ENCODE results near the gene IL9.
"Not testable (repeated sequence)": the region's sequence is repeated elsewhere in the genome, so short reads cannot be mapped to it uniquely, and the experiment has no call there.

The IL9 gene

DNA sequence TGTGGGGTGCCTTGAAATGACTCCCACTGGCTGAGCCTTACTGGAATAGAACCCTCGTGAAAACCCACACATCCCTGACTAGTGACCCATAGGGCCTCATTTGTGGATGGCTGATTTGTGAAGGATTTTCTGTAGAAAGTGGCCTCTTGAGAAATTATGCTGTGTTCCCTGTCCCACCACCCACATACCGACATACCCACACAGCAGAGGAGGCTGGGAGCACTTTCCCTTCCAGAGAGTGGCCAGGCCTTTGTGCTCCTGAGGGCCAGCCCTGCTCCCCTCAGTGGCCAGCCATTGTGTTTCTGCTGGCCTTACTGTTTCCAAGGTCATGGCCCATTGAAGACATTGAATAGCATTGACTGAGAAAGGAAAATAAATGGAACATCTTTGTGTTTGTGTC, 29.6 kb downstream of the IL9 start:
- no peak for DNase-seq

DNA sequence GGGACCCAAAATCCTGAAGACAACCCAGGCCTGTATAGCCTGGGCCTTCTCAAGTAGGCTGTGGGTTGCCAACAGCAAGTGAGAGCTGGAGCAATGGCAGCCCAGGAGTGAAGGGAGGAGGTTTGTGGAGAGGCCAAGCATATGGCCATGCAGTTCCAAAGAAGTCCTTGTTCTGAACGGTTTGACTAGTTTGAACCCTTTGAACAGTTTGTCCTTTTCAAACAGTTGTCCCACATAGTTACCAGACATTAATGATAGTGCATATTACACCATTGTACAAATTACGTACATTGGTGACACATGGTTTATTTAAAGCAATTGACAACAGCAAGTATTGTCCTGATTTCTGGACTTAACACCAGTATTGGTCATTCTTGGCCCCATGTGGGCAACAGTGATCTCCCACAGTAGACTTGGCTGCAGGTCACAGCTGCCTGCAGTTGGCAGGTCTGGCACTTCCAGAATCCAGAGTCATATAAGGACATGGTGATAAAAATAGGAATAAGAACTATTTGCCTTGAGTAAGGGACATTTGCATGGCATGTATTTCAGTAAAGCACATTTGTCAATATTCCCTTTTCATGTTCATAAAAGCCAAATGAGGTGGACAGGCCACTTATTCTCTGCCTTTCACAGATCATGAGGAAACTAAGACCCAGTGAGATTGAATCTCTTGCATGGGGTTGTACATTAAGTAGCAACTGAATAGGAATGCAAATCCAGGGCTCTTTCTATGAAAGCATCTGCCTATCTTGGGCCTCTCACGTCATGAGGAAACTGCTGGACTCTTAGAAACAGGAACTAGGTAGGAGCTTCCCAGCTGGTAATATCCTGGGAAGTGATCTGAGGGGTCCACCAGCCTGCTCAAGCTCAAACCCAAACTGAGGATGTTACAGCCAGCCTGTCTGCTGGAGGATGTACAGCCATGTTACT, 30.9 kb downstream of the IL9 start:
- no peak for DNase-seq

DNA sequence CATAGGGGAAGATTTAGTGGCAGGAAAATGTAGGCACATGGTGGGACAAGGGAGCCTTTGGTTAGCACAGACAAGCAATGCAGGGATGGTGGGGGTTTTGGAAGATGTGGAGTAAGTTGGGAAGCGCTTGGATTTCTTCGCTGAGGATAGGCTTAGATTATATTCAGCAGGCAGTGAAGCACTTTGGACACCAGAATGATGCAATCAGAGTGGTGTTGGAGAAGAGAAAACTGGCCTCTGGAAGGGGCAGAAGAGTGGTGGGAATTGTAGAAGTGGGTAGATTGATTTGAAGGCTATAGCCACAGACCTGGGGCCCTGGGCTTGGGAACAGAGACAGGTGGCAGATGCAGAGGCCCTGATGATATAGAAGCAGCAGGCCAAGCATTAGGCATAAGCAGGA, 32.9 kb downstream of the IL9 start:
- DNase-seq, result no peak

DNA sequence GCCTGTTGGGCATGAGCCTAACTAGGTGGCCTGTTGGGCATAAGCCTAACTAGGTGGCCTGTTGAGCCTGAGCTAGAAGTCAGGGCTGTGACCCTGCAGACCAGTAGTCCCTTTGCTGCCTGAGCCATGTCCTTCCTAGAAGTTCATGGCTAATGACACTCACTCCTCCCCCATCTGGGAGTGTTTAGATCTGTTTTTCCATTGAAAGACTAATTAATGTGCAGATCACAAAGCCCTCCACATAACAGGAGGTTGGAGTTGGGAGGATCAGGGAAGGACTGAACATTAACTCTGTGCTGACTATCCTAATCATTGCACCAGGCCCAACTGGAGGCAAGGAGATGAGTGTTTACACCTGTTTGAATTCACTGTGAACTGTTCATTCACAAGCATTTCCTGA, 33.6 kb downstream of the IL9 start:
- no peak for DNase-seq

DNA sequence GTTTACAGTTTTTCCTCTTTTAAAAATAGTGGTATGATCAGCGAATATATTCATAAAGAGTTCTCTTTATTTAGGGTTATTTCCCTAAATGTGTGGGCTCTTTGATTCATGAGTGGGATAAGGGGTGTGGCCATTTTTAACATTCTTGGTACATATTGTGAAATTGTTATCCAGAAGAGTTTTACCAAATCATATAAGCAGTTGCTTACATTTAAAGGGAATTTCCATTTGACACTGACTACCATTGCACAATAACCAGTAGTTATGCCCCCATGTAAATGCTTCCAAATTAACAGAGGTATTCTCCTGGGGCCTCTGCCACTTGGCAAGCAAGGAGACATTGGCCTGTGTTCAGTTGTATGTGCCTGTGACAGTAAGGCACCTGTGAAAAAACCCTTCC, 34.0 kb downstream of the IL9 start:
- no peak for DNase-seq

DNA sequence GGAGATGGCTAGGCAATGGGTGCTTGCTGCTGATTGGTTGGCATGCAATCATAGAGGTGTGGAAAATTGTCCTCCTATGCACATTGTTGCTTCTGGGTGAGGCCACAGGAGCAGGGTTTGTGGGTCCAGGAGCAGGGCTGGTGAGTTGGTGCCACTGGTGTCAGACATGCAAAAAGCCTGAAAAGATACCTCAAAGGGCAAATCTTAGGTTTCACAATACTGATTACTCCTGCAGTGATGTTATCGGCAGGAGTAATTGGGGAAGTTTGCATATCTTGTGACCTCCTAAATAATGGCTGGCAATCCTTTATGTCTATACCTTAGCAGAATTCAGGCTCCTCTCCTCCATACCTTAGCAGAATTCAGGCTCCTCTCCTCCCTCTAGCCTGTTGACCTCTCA, 36.0 kb downstream of the IL9 start:
- DNase-seq, result no peak

DNA sequence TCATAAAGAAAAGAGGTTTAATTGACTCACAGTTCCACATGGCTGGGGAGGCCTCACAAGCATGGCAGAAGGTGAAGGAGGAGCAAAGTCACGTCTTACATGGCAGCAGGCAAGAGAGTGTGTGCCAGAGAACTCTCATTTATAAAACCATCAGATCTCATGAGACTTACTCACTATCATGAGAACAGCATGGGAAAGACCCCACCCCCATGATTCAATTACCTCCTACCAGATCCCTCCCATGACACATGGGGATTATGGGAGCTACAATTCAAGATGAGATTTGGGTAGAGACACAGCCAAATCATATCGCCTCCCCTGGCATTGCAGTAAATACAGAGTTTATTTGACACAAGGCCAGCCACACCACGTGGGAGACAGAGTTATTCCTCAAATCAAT, 36.5 kb downstream of the IL9 start:
- DNase-seq, result not testable (repeated sequence)

DNA sequence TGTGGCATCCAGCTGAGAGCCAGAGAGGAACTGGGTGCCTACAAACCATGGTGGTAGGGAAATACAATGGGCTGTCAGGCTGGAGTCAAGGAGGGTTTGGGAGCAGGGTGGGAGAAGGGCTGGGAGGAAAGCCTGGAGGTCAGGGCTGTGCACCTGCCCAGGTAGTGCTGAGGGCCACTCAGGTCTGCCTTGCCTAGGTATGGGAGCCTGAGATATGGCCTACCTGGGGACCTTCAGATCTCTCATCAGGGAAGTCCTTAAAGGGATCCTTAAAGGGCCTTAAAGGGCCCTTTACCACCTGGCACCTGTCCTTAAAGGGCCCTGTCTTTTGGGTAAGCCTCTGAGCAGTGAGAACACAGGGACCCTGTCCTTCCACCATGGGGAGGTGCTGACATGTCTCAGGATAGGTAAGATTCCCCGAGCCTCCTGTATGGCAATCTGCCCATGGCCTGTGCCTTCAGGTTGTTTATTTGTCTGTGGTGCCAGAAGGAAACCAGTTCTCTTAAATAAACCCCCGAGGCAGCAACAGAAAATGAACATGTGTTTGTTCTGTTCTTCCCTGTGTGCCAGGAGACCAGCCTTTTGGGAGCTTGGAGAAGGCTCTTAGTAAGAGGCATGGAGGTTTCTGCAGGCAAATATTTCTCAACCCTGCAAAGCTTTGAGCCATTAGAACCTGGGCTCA, 37.9 kb downstream of the IL9 start:
- DNase-seq, result no peak

DNA sequence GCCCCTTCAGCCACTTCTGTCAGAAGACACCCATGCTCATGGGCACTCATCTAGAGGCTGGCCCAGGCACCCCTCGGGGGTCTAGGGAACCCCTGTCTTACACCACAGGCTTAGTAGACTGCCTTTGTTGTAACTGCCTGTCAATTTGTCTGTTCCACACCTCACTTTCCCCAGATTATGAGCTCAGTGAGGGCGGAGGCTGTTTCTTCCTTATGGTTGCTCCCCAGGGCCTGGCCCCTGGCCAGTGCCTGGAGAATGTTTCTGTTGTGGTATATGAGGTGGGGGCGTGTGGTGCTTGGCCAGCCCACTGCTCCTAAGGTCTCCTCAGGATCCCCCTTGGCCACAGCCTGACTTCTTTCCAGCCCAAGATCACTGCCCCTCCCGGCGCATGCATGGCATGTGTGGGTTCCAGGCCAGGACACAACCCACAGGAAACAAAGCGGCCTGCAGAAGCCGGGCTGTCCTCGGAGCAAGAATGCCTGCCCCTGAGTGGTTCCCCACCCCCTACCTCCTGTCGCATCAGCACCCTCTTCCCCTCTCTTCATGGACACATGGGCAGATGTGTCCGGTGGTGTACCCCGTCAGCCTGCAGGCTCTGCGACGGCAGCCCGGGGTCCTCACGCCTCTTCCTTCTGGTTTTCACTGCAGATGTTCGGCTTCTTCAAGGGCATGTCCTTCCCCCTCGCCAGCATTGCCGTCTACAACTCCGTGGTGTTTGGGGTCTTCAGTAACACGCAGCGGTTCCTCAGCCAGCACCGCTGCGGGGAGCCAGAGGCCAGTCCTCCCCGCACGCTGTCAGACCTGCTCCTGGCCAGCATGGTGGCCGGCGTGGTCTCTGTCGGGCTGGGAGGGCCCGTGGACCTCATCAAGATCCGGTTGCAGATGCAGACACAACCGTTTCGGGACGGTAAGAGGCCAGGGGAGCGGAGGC, 43.5 kb downstream of the IL9 start:
- no peak for DNase-seq

DNA sequence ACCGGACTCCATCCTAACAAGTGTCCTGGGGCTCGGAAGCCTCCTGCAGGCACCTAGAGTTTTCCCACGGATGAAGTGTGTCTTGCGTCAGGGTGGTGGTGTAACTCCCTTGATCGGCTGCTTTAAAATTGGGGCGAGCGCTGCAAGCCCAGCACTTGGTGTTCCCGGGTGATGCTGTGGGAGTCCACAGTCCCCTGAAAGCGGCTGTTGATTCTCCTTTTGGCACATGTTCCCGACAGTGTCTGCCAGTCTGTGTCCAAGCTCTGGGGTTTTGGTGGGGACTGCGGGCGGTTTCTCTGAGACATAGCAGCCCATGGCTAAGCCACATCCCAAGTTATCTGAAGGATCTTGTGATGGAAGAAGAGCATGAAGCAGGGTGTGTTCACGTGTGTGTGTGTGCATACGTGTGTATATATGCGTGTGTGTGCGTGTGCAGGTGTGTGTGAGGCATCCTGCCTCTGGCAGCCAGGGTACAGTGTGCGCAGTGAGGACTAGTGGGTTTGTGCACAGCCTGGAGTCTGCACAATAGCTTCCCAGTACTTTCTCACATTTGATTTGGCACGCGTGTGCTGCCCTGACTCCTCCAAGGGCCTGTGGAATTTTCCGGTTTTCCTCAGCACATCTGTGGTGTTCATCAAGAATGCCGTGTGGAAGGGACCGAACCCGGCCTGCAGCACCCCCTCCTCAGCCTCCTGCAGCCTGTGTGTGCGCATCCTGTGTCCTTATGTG, 44.3 kb downstream of the IL9 start:
- no peak for DNase-seq

DNA sequence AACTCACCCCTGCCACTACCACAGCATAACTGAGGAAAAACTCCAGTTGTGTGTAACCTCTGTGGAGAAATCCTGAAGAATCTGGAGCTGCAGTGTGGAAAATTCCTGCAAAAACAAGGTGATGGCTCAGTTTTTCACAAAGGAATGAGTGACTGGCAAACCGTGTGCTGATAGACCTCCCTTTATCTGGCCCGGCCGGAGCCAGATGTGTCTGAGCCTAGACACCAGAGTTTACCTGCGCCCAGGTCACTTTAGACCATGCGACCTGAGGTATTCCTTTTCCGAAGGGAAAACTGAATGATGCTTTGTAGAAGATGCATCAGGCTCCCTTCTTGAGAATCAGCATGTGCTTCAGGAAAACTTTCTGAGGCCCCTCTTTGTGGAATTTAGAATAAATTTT, 45.0 kb downstream of the IL9 start:
- DNase-seq, result no peak

DNA sequence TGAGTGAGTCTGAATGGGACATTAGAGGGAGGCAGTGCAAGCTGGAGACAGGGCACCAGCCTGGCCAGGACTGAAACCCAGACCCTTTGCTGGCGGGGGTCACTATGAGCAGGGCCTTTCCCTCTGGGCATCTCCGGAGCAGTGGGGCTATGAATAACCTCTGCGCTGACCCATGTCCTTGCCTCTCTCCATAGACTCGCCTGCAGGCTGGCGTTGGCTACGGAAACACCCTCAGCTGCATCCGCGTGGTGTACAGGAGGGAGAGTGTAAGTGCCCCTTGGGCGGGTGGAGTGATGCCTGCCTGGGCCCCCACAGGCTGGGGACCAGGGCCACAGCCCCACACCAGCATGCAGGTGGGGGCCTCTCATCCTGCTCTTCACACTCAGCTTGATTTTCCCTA, 45.4 kb downstream of the IL9 start:
- DNase-seq, result no peak

DNA sequence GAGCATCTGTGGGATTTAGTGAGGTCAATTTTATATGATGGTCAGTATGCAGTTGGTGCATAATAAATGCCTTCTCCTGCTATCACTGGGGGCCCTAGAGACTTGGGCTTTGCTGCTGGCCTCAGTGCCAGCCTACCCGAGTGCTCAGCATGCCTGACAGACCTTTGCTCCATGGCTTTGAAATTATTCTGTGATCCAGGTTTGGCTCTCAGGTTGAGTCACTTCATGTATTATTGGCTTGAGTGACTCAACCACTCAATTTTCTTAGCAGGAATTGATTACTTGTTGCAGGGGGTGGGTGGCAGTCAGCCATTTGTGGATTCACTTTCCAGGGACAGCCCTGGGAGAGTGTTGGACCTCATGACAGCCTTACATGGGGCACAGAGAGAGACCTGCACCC, 47.7 kb downstream of the IL9 start:
- no peak for DNase-seq

DNA sequence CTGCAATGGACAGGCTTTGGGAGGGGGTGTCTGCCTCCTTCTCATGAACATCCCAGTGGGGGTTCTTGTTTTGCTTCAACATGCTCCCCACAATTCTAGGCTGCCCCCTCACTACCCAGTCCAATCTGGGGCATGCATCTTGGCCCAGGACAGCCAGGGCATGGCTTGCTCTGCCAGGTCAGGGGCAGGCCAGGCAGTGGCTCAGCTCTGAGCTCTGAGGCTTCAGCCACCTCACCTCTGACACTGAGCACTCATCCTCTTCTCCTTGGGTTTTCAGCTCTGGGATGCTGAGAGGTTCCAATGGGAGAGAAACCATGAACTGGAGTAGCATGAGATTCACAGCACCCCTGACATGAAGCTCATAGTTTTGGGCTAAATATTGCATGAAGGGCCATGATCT, 49.3 kb downstream of the IL9 start:
- no peak for DNase-seq

DNA sequence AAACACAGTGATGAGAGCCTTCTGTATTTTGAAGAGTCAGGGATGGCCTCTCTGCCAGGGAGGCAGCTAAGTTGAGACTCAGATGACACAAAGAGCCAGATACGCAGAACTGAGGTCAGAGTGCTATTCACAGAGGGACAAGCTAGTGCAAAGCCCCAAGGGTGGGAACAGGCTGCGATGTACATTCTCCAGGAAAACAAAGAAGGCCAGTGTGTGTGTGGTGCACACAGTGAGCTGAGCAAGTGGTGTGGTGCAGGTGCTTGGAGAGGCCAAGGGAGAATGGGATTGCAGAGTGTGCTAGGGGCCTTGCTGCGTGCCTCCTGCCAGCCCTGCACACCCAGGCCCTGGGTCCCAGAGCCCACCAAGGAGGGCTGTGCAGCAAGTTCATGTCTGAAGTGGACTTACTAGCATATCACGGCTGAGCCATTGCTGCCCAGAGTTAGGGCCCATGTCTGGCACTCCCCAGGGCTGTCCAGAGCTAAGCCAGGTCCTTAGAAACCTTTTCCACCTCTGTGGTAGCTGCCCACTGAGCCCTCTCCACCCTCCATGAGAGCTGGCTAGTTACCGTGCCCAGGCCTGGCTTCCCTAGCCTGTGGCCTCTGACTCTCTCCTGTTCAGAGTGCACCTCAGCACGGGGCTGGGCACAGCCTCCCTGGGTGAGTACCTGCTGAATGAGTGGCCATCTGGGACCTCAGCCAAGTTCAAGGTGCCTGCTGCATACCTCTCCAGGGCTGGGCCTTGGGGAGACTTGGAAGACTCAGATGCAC, 51.9 kb downstream of the IL9 start:
- DNase-seq, result no peak

DNA sequence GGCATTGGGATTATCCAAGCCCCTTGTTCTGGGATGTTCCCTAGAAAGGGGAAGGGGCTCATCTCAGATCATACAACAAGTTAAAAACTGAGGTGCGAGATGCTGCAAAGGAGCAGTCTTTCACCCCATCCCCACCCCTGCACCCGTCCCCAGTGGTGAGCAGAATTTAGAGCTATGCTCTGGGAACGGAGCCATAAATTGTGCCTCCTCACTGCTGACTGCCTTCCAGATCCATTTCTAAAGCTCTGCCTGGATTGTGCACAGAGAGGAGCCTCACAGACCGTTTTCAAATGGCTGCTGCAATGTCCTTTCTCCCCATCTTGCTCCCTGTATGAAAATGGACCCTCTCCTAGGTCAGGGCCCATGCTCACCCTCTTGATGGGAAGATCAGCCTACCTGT, 52.9 kb downstream of the IL9 start:
- DNase-seq, result no peak
